Activated CD4-positive, alpha-beta T cell treated with anti-CD3 and anti-CD28 coated beads, Interleukin-2, amount 10 ng/mL, durations not matched to agents 7 days and 5 days (primary cell): ENCODE data around the gene FAM98C. TPM values are rescaled to one million over a fixed set of nuclear protein-coding genes. Genes with fewer than 3 reads are reported as not detected.
A peak's percentile ranks its signal among the peaks of the same experiment; 100 is the strongest.
"Not testable (repeated sequence)": the region's sequence is repeated elsewhere in the genome, so short reads cannot be mapped to it uniquely, and the experiment has no call there.

Experiments used
- CTCF ChIA-PET: fragments of 350-600 bp; sonication (Branson Sonifier 250); formaldehyde crosslinking; loops from one replicate; lab custom pipeline; 2021; ENCODE audit warnings: antibody characterized with exemption; lab: Charles Lee
- POLR2A ChIA-PET: fragments of 350-600 bp; sonication (Branson Sonifier 250); formaldehyde crosslinking; loops from one replicate; lab custom pipeline; 2021; ENCODE audit warnings: antibody characterized with exemption; lab: Charles Lee
- DNase-seq: peaks from one replicate; pipeline ENCODE4 v3.0.0-alpha.2; 2020
- H3K27ac Mint-ChIP-seq: one replicate; pipeline ENCODE4 v1.8.0; 2021; ENCODE audit warnings: mild to moderate bottlenecking, moderate library complexity, mixed read lengths
- H3K27me3 Mint-ChIP-seq: one replicate; pipeline ENCODE4 v1.8.0; 2021; ENCODE audit warnings: mixed read lengths
- H3K36me3 Mint-ChIP-seq: one replicate; pipeline ENCODE4 v1.8.0; 2021; ENCODE audit warnings: low read depth, mixed read lengths
- H3K4me1 Mint-ChIP-seq: one replicate; pipeline ENCODE4 v1.8.0; 2021; ENCODE audit warnings: mixed read lengths
- H3K4me3 Mint-ChIP-seq: one replicate; pipeline ENCODE4 v1.8.0; 2021; ENCODE audit warnings: mild to moderate bottlenecking, moderate library complexity, mixed read lengths
- H3K9me3 Mint-ChIP-seq: one replicate; pipeline ENCODE4 v1.8.0; 2021; ENCODE audit warnings: mixed read lengths
- total RNA-seq, 2 experiments: library from RNA; stranded (reverse); gene quantifications; one replicate each; pipeline ENCODE4 v1.2.3, GENCODE V29; 2021

Gene FAM98C
- total RNA-seq, 2 experiments from 2014 or later, result 27.5 to 37.2 TPM

- no peaks in the 10 kb centered on the region for H3K27me3 Mint-ChIP-seq
- H3K9me3 Mint-ChIP-seq, result no peaks in the 10 kb centered on the region
- POLR2A ChIA-PET, result no interaction called here
- peaks cover 33% of the 10 kb centered on the region for H3K4me1 Mint-ChIP-seq
- H3K4me3 Mint-ChIP-seq, result no peak overlapping the region
- CTCF ChIA-PET, result interaction anchor here (0.8 kb wide), 1 partner anchor 20 kb away, joined by 3 read pairs; the partner anchor contains the start of gene FAM98C
- no peak overlapping the region for H3K27ac Mint-ChIP-seq
- H3K36me3 Mint-ChIP-seq, result no peaks in the 10 kb centered on the region
- DNase-seq, result no peak
Observed at GRCh38 chr19:38422438-38422837, 19.5 kb downstream of the FAM98C start.

- Mint-ChIP-seq H3K9me3 (no peaks in the 10 kb centered on the region), H3K4me3 (no peak overlapping the region), H3K27me3 (no peaks in the 10 kb centered on the region), H3K4me1 (peaks cover 26% of the 10 kb centered on the region), H3K36me3 (no peaks in the 10 kb centered on the region), H3K27ac (no peak overlapping the region)
- DNase-seq, result no peak
- ChIA-PET POLR2A (no interaction called here), CTCF (interaction anchor here (4.7 kb wide), 1 partner anchor 21 kb away, joined by 27 read pairs; the partner anchor contains the start of gene FAM98C)
Observed at GRCh38 chr19:38424272-38424671, 21.4 kb downstream of the FAM98C start.

- DNase-seq, result no peak
- peaks cover 32% of the 10 kb centered on the region for H3K4me1 Mint-ChIP-seq
- ChIA-PET POLR2A (no interaction called here), CTCF (interaction anchor here (0.6 to 4.7 kb wide), 3 partner anchors 9 to 22 kb away, joined by 3 to 27 read pairs (median 3); partner anchors contain the start of gene FAM98C)
- H3K27ac Mint-ChIP-seq, result no peak overlapping the region
- H3K27me3 Mint-ChIP-seq, result no peaks in the 10 kb centered on the region
- H3K9me3 Mint-ChIP-seq, result no peaks in the 10 kb centered on the region
- H3K4me3 Mint-ChIP-seq, result peak overlapping the region; percentile 17
- H3K36me3 Mint-ChIP-seq, result no peaks in the 10 kb centered on the region
Observed at GRCh38 chr19:38425222-38425809, 22.4 kb downstream of the FAM98C start.

- Mint-ChIP-seq H3K27me3 (no peaks in the 10 kb centered on the region), H3K36me3 (no peaks in the 10 kb centered on the region), H3K9me3 (no peaks in the 10 kb centered on the region), H3K4me3 (peak within 1 kb of the TSS; percentile 52), H3K27ac (peak within 1 kb of the TSS; percentile 81), H3K4me1 (peaks cover 32% of the 10 kb centered on the region)
- ChIA-PET POLR2A (no interaction called here), CTCF (interaction anchor here (0.6 to 4.7 kb wide), 2 partner anchors 9 to 23 kb away, joined by 3 to 27 read pairs; partner anchors contain the start of gene FAM98C)
- DNase-seq, result peak; percentile 38
Observed at GRCh38 chr19:38425810-38426466, 23.0 kb downstream of the FAM98C start, which contains the start of gene RASGRP4. Gene RASGRP4 (minus strand): TSS chr19:38426219. CDS start chr19:38426091, 128 bp downstream.

- H3K27me3 Mint-ChIP-seq, H3K9me3 Mint-ChIP-seq, POLR2A ChIA-PET, H3K36me3 Mint-ChIP-seq: not testable (repeated sequence)
- CTCF ChIA-PET, result interaction anchor here (0.7 to 4.7 kb wide), 2 partner anchors 24 to 452 kb away, joined by 3 to 27 read pairs; partner anchors contain the start of gene FAM98C
- DNase-seq, result peak; percentile 46
- Mint-ChIP-seq H3K27ac (peak overlapping the region; percentile 81), H3K4me3 (peak overlapping the region; percentile 30), H3K4me1 (peaks cover 32% of the 10 kb centered on the region)
Observed at GRCh38 chr19:38427035-38427677, 24.3 kb downstream of the FAM98C start.

GRCh38 chr19:38429055-38429810 lies 26.3 kb downstream of the FAM98C start:
- ChIA-PET POLR2A (no interaction called here), CTCF (interaction anchor here (1.2 kb wide), 1 partner anchor 27 kb away, joined by 4 read pairs; the partner anchor contains the start of gene FAM98C)
- Mint-ChIP-seq H3K4me1 (peaks cover 41% of the 10 kb centered on the region), H3K27me3 (peaks cover 7% of the 10 kb centered on the region), H3K9me3 (no peaks in the 10 kb centered on the region), H3K36me3 (no peaks in the 10 kb centered on the region), H3K27ac (peak overlapping the region; percentile 55), H3K4me3 (no peak overlapping the region)
- peak; percentile 20 for DNase-seq

- H3K9me3 Mint-ChIP-seq, result no peaks in the 10 kb centered on the region
- H3K4me1 Mint-ChIP-seq, result peaks cover 42% of the 10 kb centered on the region
Observed at GRCh38 chr19:38429811-38430156, 26.9 kb downstream of the FAM98C start.

GRCh38 chr19:38430931-38431330 lies 28.0 kb downstream of the FAM98C start:
- ChIA-PET POLR2A (no interaction called here), CTCF (interaction anchor here (0.8 kb wide), 1 partner anchor 28 kb away, joined by 3 read pairs; the partner anchor contains the start of gene FAM98C)
- DNase-seq, result no peak
- H3K4me1 Mint-ChIP-seq, result peaks cover 34% of the 10 kb centered on the region
- H3K9me3 Mint-ChIP-seq, result no peaks in the 10 kb centered on the region
- H3K27ac Mint-ChIP-seq, result no peak overlapping the region
- H3K27me3 Mint-ChIP-seq, result peaks cover 8% of the 10 kb centered on the region
- H3K4me3 Mint-ChIP-seq, result no peak overlapping the region
- no peaks in the 10 kb centered on the region for H3K36me3 Mint-ChIP-seq

More at GRCh38 chr19:38429811-38430156, 26.9 kb downstream of the FAM98C start:
- ChIA-PET CTCF (no interaction called here), POLR2A (no interaction called here)
- Mint-ChIP-seq H3K36me3 (no peaks in the 10 kb centered on the region), H3K27me3 (peaks cover 8% of the 10 kb centered on the region), H3K27ac (peak overlapping the region; percentile 55), H3K4me3 (no peak overlapping the region)
- DNase-seq, result no peak

GRCh38 chr19:38433268-38433733 lies 30.4 kb downstream of the FAM98C start, which contains the start of gene RYR1:
Gene RYR1 (plus strand): TSS chr19:38433691. CDS start chr19:38433830, 139 bp downstream.
- CTCF ChIA-PET, result interaction anchor here (1.2 kb wide), 1 partner anchor 527 kb away, joined by 3 read pairs; no protein-coding TSS in a partner anchor
- Mint-ChIP-seq H3K9me3 (no peaks in the 10 kb centered on the region), H3K27ac (peak within 1 kb of the TSS; percentile 75), H3K4me3 (peak within 1 kb of the TSS; percentile 22), H3K27me3 (peaks cover 8% of the 10 kb centered on the region), H3K36me3 (no peaks in the 10 kb centered on the region), H3K4me1 (peaks cover 21% of the 10 kb centered on the region)
- POLR2A ChIA-PET, result no interaction called here
- DNase-seq, result peak; percentile 46

GRCh38 chr19:38434549-38435051 lies 31.7 kb downstream of the FAM98C start:
- peaks cover 8% of the 10 kb centered on the region for H3K27me3 Mint-ChIP-seq
- CTCF ChIA-PET, result interaction anchor here (1.0 kb wide), 1 partner anchor 32 kb away, joined by 4 read pairs; the partner anchor contains the start of gene FAM98C
- no peak for DNase-seq
- POLR2A ChIA-PET, result interaction anchor here (0.6 kb wide), 1 partner anchor 422 kb away, joined by 4 read pairs; no protein-coding TSS in a partner anchor
- no peak overlapping the region for H3K4me3 Mint-ChIP-seq
- no peak overlapping the region for H3K27ac Mint-ChIP-seq
- H3K4me1 Mint-ChIP-seq, result peaks cover 13% of the 10 kb centered on the region
- no peaks in the 10 kb centered on the region for H3K9me3 Mint-ChIP-seq
- no peaks in the 10 kb centered on the region for H3K36me3 Mint-ChIP-seq

- Mint-ChIP-seq H3K27me3 (peaks cover 8% of the 10 kb centered on the region), H3K36me3 (no peaks in the 10 kb centered on the region), H3K4me1 (peaks cover 13% of the 10 kb centered on the region), H3K4me3 (no peak overlapping the region), H3K27ac (no peak overlapping the region), H3K9me3 (no peaks in the 10 kb centered on the region)
- ChIA-PET CTCF (interaction anchor here (0.7 kb wide), 1 partner anchor 35 kb away, joined by 4 read pairs; the partner anchor contains the start of gene FAM98C), POLR2A (no interaction called here)
- no peak for DNase-seq
Observed at GRCh38 chr19:38437295-38437694, 34.4 kb downstream of the FAM98C start.
